ENCODE results near the gene NAA35.
"Not testable (repeated sequence)": the region's sequence is repeated elsewhere in the genome, so short reads cannot be mapped to it uniquely, and the experiment has no call there.

NAA35 gene

DNA sequence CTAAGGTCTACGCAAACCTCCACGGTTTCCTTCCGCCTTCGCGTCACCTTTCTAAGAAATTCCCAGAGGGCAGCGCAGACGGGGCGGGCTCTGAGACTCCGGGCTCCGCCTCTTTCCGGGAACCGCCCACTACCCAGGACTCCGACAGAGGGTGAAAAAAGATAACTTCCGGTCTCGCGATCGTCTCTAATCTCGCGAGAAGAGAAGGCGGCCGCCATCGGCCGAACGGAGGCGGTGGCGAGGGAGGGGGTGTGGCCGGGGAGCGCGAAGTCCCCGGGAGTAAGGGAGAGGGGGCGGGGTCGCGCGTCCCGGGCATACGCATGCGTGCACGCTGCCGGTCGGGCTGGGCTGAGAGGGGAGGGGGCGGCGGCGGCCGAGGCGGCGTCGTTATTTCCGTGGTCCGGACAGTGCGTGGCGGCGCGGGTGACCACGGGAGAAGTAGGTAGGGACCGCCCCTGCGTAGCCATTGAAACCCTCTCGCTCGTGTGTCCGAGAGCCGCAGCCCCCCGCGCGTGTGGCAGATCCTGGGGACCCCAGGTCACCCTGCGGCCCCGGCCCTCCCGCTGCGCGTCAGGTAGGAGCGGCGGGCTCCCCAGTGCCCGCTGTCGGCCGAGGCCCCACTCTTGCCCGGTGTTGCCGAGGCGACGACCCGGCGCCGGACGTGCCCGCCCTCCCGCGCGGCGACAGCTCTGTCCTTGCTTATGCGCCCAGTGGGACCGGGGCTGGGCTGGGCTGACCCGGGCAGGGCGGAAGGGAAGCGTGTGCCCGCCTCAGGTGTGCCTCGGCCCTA, at the start of gene NAA35:
NAA35 (plus strand) TSS at position 315 of the 790 bp plus-strand sequence. CDS start 1,014 bp downstream, outside the sequence.
- DNase-seq (ENCODE audit: low read depth): peak; percentile 97

DNA sequence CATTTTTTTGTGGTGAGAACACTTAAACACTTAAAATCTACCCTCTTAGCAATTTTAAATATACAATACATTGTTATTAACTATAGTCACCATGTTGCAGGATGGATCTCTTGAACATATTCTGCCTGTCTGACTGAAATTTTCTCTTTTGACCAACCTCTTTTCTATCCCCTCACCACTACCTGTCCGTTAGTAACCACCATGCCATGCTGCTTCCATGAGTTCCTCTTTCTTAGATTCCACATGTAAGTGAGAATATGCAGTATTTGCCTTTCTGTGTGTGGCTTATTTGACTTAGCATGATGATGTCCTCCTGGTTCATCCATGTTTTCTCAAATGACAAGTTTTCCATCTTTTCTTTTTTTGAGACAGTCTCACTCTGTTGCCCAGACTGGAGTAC, 48.5 kb upstream of the NAA35 start:
- DNase-seq (ENCODE audit: low read depth): no peak

GRCh38 chr9:85895685-85896084, 45.3 kb upstream of the NAA35 start:
- no peak for DNase-seq (ENCODE audit: low read depth)

GRCh38 chr9:85897848-85898247, 43.1 kb upstream of the NAA35 start:
- no peak for DNase-seq (ENCODE audit: low read depth)

GRCh38 chr9:85898332-85898731, 42.6 kb upstream of the NAA35 start:
- DNase-seq (ENCODE audit: low read depth): no peak

- DNase-seq (ENCODE audit: low read depth): no peak
These were observed 41.6 kb upstream of the NAA35 start for GRCh38 chr9:85899388-85899787.

DNA sequence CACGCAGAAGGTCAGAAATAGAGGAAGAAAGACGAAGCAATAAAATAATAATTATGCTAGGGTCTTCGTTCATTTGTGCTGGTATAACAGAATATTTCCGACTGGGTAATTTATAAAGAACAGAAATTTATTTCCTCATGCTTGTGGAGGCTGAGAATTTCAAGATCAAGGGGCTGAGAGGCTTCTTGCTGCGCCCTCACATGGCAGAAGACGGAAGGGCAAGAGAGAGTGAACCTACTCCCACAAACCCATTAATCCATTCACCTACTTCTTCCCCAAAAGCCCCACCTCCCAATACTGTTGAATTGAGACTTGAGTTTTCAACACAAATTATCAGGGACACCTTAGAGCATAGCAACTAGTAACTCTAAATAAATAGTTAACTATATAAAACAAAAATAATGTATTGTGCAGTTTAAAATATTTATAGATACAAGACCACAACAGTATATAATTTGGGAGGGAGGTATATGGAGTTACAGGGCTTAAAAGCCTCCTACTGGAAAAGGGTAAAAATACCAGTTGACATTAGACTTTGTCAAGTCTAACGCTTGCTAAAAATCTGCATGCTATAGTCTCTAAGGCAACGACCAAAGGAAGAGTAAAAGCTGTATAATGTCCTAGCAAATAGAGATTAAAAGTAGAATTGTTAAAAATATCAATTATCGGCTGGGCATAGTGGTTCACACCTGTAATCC, 40.3 kb upstream of the NAA35 start:
- DNase-seq (ENCODE audit: low read depth): peak; percentile 31

GRCh38 chr9:85904975-85905374, 36.0 kb upstream of the NAA35 start:
- DNase-seq (ENCODE audit: low read depth): no peak

- DNase-seq (ENCODE audit: low read depth): no peak
These were observed 35.0 kb upstream of the NAA35 start for GRCh38 chr9:85905957-85906356.

DNA sequence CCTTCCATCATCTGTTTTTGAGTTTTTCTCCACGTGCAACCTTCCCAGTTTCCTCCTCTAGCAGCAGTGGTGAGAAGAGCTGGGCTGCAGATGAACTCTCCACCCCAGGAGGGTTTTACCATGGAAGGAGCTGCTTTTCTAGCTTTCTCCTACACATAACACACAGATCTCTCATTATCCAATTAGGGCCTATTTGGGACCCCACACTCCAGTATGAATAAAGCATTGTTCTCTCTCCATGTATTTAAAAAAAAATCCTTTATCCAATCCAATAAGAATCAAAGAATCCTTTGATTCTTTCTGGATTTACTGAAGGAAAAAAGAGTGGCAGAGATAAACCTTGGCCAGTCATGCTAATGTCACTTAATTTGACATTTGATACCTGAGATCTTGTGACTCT, 31.6 kb upstream of the NAA35 start:
- no peak for DNase-seq (ENCODE audit: low read depth)

GRCh38 chr9:85914108-85914507, 26.8 kb upstream of the NAA35 start:
- no peak for DNase-seq (ENCODE audit: low read depth)

GRCh38 chr9:85917756-85918155, 23.2 kb upstream of the NAA35 start:
- no peak for DNase-seq (ENCODE audit: low read depth)

- no peak for DNase-seq (ENCODE audit: low read depth)
These were observed 15.5 kb upstream of the NAA35 start for GRCh38 chr9:85925493-85925892.

GRCh38 chr9:85927076-85927475, 13.9 kb upstream of the NAA35 start:
- no peak for DNase-seq (ENCODE audit: low read depth)

GRCh38 chr9:85931495-85931894, 9.5 kb upstream of the NAA35 start:
- DNase-seq (ENCODE audit: low read depth): no peak

GRCh38 chr9:85935950-85936349, 5.0 kb upstream of the NAA35 start:
- DNase-seq (ENCODE audit: low read depth): not testable (repeated sequence)

DNA sequence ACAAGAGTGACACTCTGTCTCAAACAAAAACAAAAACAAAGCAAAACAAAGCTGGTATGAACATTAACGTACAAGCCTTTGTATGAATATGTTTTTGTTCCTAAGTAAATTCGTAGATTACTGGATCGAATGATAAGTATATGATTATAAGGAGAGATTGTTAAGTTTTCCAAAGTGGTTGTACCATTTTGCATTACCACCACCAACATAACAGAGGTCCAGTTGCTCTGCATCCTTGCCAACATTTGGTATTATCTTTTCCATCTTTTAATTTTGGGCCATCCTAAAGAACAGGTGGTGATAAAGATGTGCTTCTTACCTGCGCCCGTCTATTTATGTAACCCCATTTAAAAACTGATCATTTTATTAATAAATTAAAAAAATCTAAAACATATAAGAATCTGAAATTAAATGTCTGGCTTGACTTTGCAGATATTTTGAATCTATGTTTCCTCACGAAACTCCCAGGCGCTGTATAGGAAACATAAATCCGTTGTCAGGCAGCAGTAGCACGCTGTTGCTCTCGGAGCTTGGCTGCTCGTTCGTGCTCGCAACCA, 593 bp upstream of the NAA35 start:
- DNase-seq (ENCODE audit: low read depth): no peak

- no peak for DNase-seq (ENCODE audit: low read depth)
These were observed 635 bp downstream of the NAA35 start for GRCh38 chr9:85941622-85941940.

GRCh38 chr9:85941966-85942912, 1.3 kb downstream of the NAA35 start:
- DNase-seq (ENCODE audit: low read depth): peak; percentile 3

DNA sequence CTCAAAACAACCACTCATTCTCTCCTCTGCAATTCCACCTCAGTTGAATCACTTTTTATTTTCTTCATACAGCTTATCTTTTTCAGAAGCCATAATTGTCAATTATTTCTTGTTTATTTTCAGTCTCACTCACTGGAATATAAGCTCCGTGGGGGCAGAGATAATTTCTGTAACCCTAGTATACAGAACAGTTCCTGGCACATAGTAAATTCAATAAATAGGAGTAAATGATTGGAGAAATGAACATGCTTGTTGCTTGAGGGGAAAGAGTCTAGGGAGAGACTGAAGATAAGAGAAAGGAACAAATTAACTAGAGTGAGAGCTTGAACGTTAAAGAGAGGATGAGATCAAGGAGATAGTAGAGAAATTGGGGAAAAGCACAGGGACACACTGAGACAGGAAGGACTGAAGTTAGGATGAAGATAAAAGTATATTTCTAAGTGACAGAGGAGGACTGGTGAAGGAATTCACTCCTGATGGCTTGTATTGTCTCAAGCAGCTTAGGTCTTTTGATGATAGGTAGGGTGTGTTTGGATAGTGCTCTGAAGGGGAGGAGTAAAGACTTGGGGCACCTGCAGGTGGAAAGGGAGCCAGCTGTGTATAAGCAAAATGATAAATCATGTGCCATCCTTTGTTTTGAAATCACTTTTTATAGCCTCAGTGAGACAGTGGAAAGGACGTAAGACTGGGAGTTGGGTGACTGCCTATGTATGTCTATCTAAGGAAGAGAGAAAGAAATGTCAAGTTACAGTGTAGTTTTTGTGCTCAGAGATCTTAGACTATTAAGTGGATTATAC, 2.2 kb downstream of the NAA35 start:
- no peak for DNase-seq (ENCODE audit: low read depth)

DNA sequence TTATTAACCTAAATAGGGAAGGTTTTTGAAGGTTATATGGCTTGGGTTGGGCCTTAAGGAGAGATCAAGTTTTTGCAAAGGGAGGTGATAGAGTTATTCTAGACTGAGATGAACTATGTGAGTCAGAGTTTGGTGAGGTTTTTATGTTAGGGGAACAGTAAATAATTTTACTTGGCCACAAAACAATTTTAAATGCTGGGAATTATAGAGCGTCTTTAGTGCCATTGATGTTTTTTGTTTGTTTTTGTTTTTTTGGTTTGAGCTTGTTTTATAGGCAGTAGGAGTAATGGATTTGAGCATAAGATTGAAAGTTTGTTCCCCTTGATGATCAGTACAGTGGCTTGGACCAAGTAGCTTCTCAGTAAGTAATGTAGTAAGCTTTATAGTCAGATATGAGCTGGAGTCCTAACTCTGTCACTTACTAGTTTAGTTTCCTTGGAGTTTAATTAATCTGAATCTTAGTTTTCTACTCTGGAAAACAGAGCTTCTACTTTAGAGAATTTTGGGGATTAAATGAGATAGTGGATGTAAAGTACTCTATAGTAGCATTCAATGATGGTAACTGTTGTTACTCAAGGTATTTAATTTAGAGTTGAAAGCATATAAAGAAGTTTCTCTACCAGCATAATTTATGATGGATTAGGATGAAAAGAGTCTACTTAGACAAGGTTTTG, 2.9 kb downstream of the NAA35 start:
- no peak for DNase-seq (ENCODE audit: low read depth)

All from fibroblast of gingiva (primary cell).